HepG2 (cell line): ENCODE measurements around the gene NTMT1. TPM values are rescaled to one million over a fixed set of nuclear protein-coding genes. Genes with fewer than 3 reads are reported as not detected.

Experiments used
- ATAC-seq: fragments of 200-7000 bp; cut with Tn5 transposase; 3 replicates; pipeline ENCODE4 v1.9.1; 2020; ENCODE audit warnings: mild to moderate bottlenecking, moderate library complexity
- BruUV-seq: library from RNA; stranded (reverse); fragments of 400-500 nt; replicated peaks from 2 replicates; lab custom pipeline; 2021; lab: Mats Ljungman, UMichigan
- CTCF ChIA-PET: fragments of 300-600 bp; formaldehyde crosslinking; extraction: SDS; loops from one replicate; lab custom pipeline; 2021; ENCODE audit warnings: low total read pairs, inconsistent platforms, low intra/inter-chr PET ratio; lab: Yijun Ruan, JAX
- POLR2A ChIA-PET: fragments of 350-600 bp; sonication (Branson Sonifier 250); formaldehyde crosslinking; loops from one replicate; lab custom pipeline; 2020; ENCODE audit warnings: antibody characterized with exemption, inconsistent platforms; lab: Yijun Ruan, JAX
- DNase-seq: peaks from one replicate; pipeline ENCODE4 v3.0.0-alpha.2; 2015; ENCODE audit warnings: low spot score
- FAIRE-seq: peaks from 3 replicates; lab custom pipeline; 2011; peaks lifted over from hg19 to GRCh38; lab: Jason Lieb, UNC
- H2AFZ ChIP-seq: one replicate; pipeline ENCODE4 v1.6.1; 2011; ENCODE audit warnings: low read length, inconsistent platforms
- H3K27ac ChIP-seq: fragments of 300-600 bp; 3 replicates; pipeline ENCODE4 v1.8.0; 2011; ENCODE audit warnings: mixed run types, mild to moderate bottlenecking, mixed read lengths, low read length, inconsistent platforms; ENCODE audit not compliant: insufficient read depth; ENCODE audit errors: extremely low read length
- H3K27me3 ChIP-seq, 2 experiments: fragments of 200-600 bp in 1 of 2; 2 replicates in 1 of 2; 3 replicates in 1 of 2; pipeline versions ENCODE4 v1.6.0 to v1.8.0; 2011; ENCODE audit warnings: low read length in 2 of 2, mild to moderate bottlenecking in 2 of 2, moderate library complexity in 2 of 2, inconsistent platforms in 1 of 2; ENCODE audit not compliant: insufficient read depth in 2 of 2, control insufficient read depth in 1 of 2
- H3K36me3 ChIP-seq, 2 experiments: fragments of 200-600 bp in 1 of 2; replicated peaks in 1 of 2; 2 replicates in 1 of 2; 3 replicates in 1 of 2; pipeline versions ENCODE4 v1.5.1 to v1.8.0; 2011; ENCODE audit warnings: low read length in 2 of 2, inconsistent platforms in 1 of 2; ENCODE audit not compliant: insufficient read depth in 2 of 2, control insufficient read depth in 1 of 2
- H3K4me1 ChIP-seq: 2 replicates; pipeline ENCODE4 v1.5.1; 2012; ENCODE audit warnings: low read length, inconsistent platforms; ENCODE audit not compliant: insufficient read depth
- H3K4me2 ChIP-seq: 2 replicates; pipeline ENCODE4 v1.6.0; 2011; ENCODE audit warnings: low read depth, low read length, inconsistent platforms
- H3K4me3 ChIP-seq, 3 experiments: fragments of 200-600 bp in 1 of 3; sonication (generic), shearing (Covaris generic) in 1 of 3; replicated peaks in 1 of 3; 2 replicates each; pipeline ENCODE4 v1.5.1; 2011 to 2016; ENCODE audit warnings: low read length in 3 of 3, inconsistent platforms in 2 of 3, low read depth in 2 of 3, mild to moderate bottlenecking in 2 of 3, control low read depth in 1 of 3, mixed read lengths in 1 of 3; ENCODE audit not compliant: insufficient read depth in 1 of 3
- H3K79me2 ChIP-seq: one replicate; pipeline ENCODE4 v1.6.1; 2011; ENCODE audit warnings: low read length, inconsistent platforms; ENCODE audit not compliant: insufficient read depth
- H3K9ac ChIP-seq: 2 replicates; pipeline ENCODE4 v1.6.0; 2011; ENCODE audit warnings: mild to moderate bottlenecking, low read depth, low read length, inconsistent platforms; ENCODE audit not compliant: insufficient read depth
- H3K9me3 ChIP-seq: 2 replicates; pipeline ENCODE4 v1.5.1; 2012; ENCODE audit warnings: mild to moderate bottlenecking, low read length
- H4K20me1 ChIP-seq: 2 replicates; pipeline ENCODE4 v1.6.0; 2011; ENCODE audit warnings: inconsistent platforms, mild to moderate bottlenecking, low read length, moderate library complexity; ENCODE audit not compliant: insufficient read depth
- AGO1 ChIP-seq: fragments of 200-400 bp; formaldehyde crosslinking; IDR thresholded peaks from 2 replicates; pipeline ENCODE4 v1.6.1; 2017; ENCODE audit warnings: mild to moderate bottlenecking, low read depth, low read length, moderate library complexity; ENCODE audit not compliant: poor library complexity, severe bottlenecking
- AGO2 ChIP-seq: fragments of 200-400 bp; formaldehyde crosslinking; optimal IDR thresholded peaks from 2 replicates; pipeline ENCODE3; 2017; ENCODE audit warnings: mild to moderate bottlenecking, low read depth, low read length, moderate library complexity
- CAMTA2 ChIP-seq: sonication (generic); formaldehyde crosslinking; IDR thresholded peaks from 2 replicates; pipeline ENCODE4 v1.4.0; 2020; ENCODE audit warnings: mild to moderate bottlenecking, missing genetic modification reagents, borderline replicate concordance
- EED ChIP-seq: sonication (generic); formaldehyde crosslinking; IDR thresholded peaks from 2 replicates; pipeline ENCODE4 v1.5.0; 2020; ENCODE audit warnings: mild to moderate bottlenecking, missing genetic modification reagents
- HDAC6 ChIP-seq: fragments of 200-600 bp; sonication (generic); IDR thresholded peaks from 2 replicates; pipeline ENCODE4 v1.7.0; 2017; ENCODE audit warnings: mild to moderate bottlenecking, antibody characterized with exemption, low read length, low read depth
- HNRNPH1 ChIP-seq: fragments of 200-400 bp; formaldehyde crosslinking; optimal IDR thresholded peaks from 2 replicates; pipeline ENCODE3; 2017; ENCODE audit warnings: mild to moderate bottlenecking, low read depth, low read length
- HOXA3 ChIP-seq: sonication (generic); formaldehyde crosslinking; IDR thresholded peaks from 2 replicates; pipeline ENCODE4 v1.5.0; 2020; ENCODE audit warnings: missing genetic modification reagents
- MED8 ChIP-seq: sonication (generic); formaldehyde crosslinking; IDR thresholded peaks from 2 replicates; pipeline ENCODE4 v1.8.1; 2023; ENCODE audit warnings: mild to moderate bottlenecking, missing genetic modification reagents; ENCODE audit not compliant: insufficient replicate concordance
- SOX6 ChIP-seq, 2 experiments: fragments of 450-650 bp in 1 of 2; sonication (generic) in 1 of 2; formaldehyde crosslinking in 1 of 2; IDR thresholded peaks; 2 replicates each; pipeline versions ENCODE4 v1.4.0 to v1.6.1; 2017 to 2020; ENCODE audit warnings: antibody characterized with exemption in 1 of 2, mild to moderate bottlenecking in 1 of 2, missing genetic modification reagents in 1 of 2
- SP5 ChIP-seq: IDR thresholded peaks from 2 replicates; pipeline ENCODE4 v1.6.1; 2016; ENCODE audit warnings: low read depth, borderline replicate concordance
- ZIK1 ChIP-seq: sonication (generic); formaldehyde crosslinking; IDR thresholded peaks from 2 replicates; pipeline ENCODE4 v1.5.0; 2020; ENCODE audit warnings: mild to moderate bottlenecking, low read depth, missing genetic modification reagents, borderline replicate concordance
- WGBS: methylation state at CpG from one replicate; pipeline ENCODE4 v1.1.6; 2017; ENCODE audit warnings: low lambda C conversion rate; 5-methylcytosine and 5-hydroxymethylcytosine counted together
- in situ Hi-C: cut with HindIII; loops from 2 replicates; pipeline ENCODE4 v1.10.0; 2017; ENCODE audit warnings: low pct_unique_long_range_greater_than_20kb; ENCODE audit not compliant: extremely low pct_ligation_motif_present
- intact Hi-C: fragments of 100-400 bp; cut with micrococcal nuclease; formaldehyde crosslinking; loops from one replicate; pipeline ENCODE4 v1.10.0; 2022; ENCODE audit not compliant: unreplicated experiment
- polyA plus RNA-seq, 8 experiments: library from polyadenylated mRNA; depleted of rRNA in 3 of 8; stranded (reverse) in 7 of 8; unstranded in 1 of 8; fragments of >200 nt; fragmentation: Illumina TruSeq in 4 of 8; extraction: Trizol in 4 of 8; gene quantifications; 2 replicates each; pipeline versions ENCODE4 v1.2.1 to v1.2.3, GENCODE V29; 2011 to 2016; ENCODE audit warnings: low read depth in 4 of 8, missing spikeins in 1 of 8, mixed read lengths in 1 of 8; ENCODE audit not compliant: insufficient read depth in 1 of 8
- total RNA-seq, 5 experiments: library from RNA; depleted of rRNA; stranded (reverse); fragments of >200 nt; fragmentation: Illumina TruSeq; extraction: Trizol; gene quantifications; 2 replicates each; pipeline ENCODE4 v1.2.3, GENCODE V29; 2016; ENCODE audit warnings: low read depth in 1 of 5
- TF ChIP-seq, protein P1 (sequence below): sonication (generic); formaldehyde crosslinking; IDR thresholded peaks from 2 replicates; pipeline ENCODE4 v1.5.1; 2020; ENCODE audit warnings: mild to moderate bottlenecking, moderate library complexity, missing genetic modification reagents
- TF ChIP-seq, protein P2 (sequence below): sonication (generic); formaldehyde crosslinking; IDR thresholded peaks from 2 replicates; pipeline ENCODE4 v1.5.1; 2020; ENCODE audit warnings: mild to moderate bottlenecking, missing genetic modification reagents, moderate library complexity
- TF ChIP-seq, protein P3 (sequence below): sonication (generic); formaldehyde crosslinking; IDR thresholded peaks from 2 replicates; pipeline ENCODE4 v1.4.0; 2020; ENCODE audit warnings: mild to moderate bottlenecking, missing genetic modification reagents

NTMT1 gene
- total and polyA plus RNA-seq, 2 of the 13 experiments (the other 11 are each of a cell fraction or from before 2014, with no cell fraction given) = 49.1 to 53.8 TPM

DNA sequence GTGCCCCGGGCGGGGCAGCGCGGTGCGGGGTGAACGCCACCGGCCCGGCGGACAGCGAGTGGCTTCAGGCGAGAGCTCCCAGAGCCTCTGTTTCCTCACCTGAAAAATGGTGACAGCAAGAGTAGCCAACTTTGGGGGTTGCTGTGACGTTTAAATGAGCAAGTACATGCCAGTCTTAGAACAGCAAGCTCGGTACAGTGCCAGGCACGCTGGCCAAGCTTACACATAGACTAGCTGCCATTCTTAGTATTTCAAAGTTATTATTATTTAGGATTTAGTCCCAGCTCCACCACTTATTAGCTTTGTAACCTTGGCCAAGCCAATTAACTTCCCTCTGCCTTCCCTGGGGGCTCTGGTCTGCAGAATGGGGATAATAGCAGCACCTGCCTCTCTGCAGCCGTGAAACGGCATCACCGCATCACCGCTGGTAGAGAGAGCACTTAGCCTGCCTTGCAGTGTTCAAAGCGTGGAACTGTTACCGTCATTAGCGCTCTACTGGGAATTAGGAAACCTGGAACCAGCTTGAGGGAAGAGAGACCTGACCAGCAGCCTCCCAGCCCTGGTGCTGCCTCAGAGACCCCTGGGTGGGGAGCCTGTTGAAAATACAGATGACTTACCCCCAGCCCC is 5.2 kb upstream of the NTMT1 start, which contains the start of gene C9orf50:
TSS of gene C9orf50 (minus strand) at position 433 of the 627 bp plus-strand sequence. CDS start 527 bp downstream, outside the sequence.
- Histone ChIP-seq H3K36me3 (no peaks in the 10 kb centered on the region), H3K79me2 (no peaks in the 10 kb centered on the region), H3K27me3 (peaks cover 0 to 15% of the 10 kb centered on the region in 2 experiments; a peak in 3 of 5 replicates), H2AFZ (no peak within 1 kb of the TSS), H3K9me3 (no peaks in the 10 kb centered on the region), H4K20me1 (peaks cover 7% of the 10 kb centered on the region; the same call in 1 of the 2 replicates), H3K4me2 (peak within 1 kb of the TSS; percentile 86), H3K4me1 (peaks cover 32% of the 10 kb centered on the region), H3K4me3 (peak within 1 kb of the TSS; percentile 38 to 65 (median 53)), H3K9ac (peak within 1 kb of the TSS; percentile 41; the same call in 1 of the 2 replicates), H3K27ac (no peak within 1 kb of the TSS)
- in situ Hi-C loops (loop anchor here (5.0 kb wide), 1 partner anchor 478 kb away; no protein-coding TSS in a partner anchor), intact Hi-C loops (loop anchor here (10.0 kb wide), 1 partner anchor 446 kb away; the partner anchor contains the start of gene IER5L)
- no peak for FAIRE-seq
- no peak for DNase-seq
- WGBS = 8% methylated on average over 20 of the region's 21 CpGs
- POLR2A ChIA-PET = interaction anchor here (0.8 to 1.6 kb wide), 6 partner anchors 9 to 478 kb away, joined by 3 to 6 read pairs (median 4); partner anchors contain the start of gene IER5L
- no TSS peak for BruUV-seq
- peak; percentile 30; the same call in 2 of the 3 replicates for ATAC-seq
- CTCF ChIA-PET = no interaction called here
- TF ChIP-seq CAMTA2 = 0 out of 2 replicates have a peak, but pooled peaks have one; percentile 48
- TF ChIP-seq EED (CRISPR knock-in tag) = 0 out of 2 replicates have a peak, but pooled peaks have one; percentile 33
- no peak for TF ChIP-seq HDAC6
- TF ChIP-seq, protein P1, sequence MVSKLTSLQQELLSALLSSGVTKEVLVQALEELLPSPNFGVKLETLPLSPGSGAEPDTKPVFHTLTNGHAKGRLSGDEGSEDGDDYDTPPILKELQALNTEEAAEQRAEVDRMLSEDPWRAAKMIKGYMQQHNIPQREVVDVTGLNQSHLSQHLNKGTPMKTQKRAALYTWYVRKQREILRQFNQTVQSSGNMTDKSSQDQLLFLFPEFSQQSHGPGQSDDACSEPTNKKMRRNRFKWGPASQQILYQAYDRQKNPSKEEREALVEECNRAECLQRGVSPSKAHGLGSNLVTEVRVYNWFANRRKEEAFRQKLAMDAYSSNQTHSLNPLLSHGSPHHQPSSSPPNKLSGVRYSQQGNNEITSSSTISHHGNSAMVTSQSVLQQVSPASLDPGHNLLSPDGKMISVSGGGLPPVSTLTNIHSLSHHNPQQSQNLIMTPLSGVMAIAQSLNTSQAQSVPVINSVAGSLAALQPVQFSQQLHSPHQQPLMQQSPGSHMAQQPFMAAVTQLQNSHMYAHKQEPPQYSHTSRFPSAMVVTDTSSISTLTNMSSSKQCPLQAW (CRISPR knock-in tag) = 0 out of 2 replicates have a peak, but pooled peaks have one; percentile 36
- TF ChIP-seq SOX6 (IDR thresholded peaks at IDR 0.05) = no peak
- TF ChIP-seq SOX6 (CRISPR knock-in tag; IDR thresholded peaks at IDR 0.05) = 0 out of 2 replicates have a peak, but pooled peaks have one; percentile 25
- 0 out of 2 replicates have a peak, but pooled peaks have one; percentile 8 for TF ChIP-seq SP5 (CRISPR knock-in tag)
- TF ChIP-seq AGO2 = peak; percentile 56
- 0 out of 2 replicates have a peak, but pooled peaks have one; percentile 5 for TF ChIP-seq ZIK1 (CRISPR knock-in tag)
- TF ChIP-seq MED8 (CRISPR knock-in tag) = peak; percentile 35
- TF ChIP-seq HNRNPH1 = no peak
- TF ChIP-seq AGO1 = peak; percentile 22
- TF ChIP-seq, protein P2, sequence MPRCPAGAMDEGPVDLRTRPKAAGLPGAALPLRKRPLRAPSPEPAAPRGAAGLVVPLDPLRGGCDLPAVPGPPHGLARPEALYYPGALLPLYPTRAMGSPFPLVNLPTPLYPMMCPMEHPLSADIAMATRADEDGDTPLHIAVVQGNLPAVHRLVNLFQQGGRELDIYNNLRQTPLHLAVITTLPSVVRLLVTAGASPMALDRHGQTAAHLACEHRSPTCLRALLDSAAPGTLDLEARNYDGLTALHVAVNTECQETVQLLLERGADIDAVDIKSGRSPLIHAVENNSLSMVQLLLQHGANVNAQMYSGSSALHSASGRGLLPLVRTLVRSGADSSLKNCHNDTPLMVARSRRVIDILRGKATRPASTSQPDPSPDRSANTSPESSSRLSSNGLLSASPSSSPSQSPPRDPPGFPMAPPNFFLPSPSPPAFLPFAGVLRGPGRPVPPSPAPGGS (CRISPR knock-in tag) = 0 out of 2 replicates have a peak, but pooled peaks have one; percentile 2
- TF ChIP-seq, protein P3, sequence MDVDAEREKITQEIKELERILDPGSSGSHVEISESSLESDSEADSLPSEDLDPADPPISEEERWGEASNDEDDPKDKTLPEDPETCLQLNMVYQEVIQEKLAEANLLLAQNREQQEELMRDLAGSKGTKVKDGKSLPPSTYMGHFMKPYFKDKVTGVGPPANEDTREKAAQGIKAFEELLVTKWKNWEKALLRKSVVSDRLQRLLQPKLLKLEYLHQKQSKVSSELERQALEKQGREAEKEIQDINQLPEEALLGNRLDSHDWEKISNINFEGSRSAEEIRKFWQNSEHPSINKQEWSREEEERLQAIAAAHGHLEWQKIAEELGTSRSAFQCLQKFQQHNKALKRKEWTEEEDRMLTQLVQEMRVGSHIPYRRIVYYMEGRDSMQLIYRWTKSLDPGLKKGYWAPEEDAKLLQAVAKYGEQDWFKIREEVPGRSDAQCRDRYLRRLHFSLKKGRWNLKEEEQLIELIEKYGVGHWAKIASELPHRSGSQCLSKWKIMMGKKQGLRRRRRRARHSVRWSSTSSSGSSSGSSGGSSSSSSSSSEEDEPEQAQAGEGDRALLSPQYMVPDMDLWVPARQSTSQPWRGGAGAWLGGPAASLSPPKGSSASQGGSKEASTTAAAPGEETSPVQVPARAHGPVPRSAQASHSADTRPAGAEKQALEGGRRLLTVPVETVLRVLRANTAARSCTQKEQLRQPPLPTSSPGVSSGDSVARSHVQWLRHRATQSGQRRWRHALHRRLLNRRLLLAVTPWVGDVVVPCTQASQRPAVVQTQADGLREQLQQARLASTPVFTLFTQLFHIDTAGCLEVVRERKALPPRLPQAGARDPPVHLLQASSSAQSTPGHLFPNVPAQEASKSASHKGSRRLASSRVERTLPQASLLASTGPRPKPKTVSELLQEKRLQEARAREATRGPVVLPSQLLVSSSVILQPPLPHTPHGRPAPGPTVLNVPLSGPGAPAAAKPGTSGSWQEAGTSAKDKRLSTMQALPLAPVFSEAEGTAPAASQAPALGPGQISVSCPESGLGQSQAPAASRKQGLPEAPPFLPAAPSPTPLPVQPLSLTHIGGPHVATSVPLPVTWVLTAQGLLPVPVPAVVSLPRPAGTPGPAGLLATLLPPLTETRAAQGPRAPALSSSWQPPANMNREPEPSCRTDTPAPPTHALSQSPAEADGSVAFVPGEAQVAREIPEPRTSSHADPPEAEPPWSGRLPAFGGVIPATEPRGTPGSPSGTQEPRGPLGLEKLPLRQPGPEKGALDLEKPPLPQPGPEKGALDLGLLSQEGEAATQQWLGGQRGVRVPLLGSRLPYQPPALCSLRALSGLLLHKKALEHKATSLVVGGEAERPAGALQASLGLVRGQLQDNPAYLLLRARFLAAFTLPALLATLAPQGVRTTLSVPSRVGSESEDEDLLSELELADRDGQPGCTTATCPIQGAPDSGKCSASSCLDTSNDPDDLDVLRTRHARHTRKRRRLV = peak; percentile 26; the same call in 1 of the 2 replicates
- peak; percentile 2; the same call in 1 of the 2 replicates for TF ChIP-seq HOXA3 (CRISPR knock-in tag)
